Raji (cell line): ENCODE results near the gene RASSF1.

ENCODE experiments used
- POLR2A ChIP-seq: IDR thresholded peaks from 2 replicates; pipeline ENCODE4 v1.6.1; 2011; ENCODE audit warnings: low read depth, low read length, control low read depth; ENCODE audit not compliant: insufficient read depth

Gene RASSF1

DNA sequence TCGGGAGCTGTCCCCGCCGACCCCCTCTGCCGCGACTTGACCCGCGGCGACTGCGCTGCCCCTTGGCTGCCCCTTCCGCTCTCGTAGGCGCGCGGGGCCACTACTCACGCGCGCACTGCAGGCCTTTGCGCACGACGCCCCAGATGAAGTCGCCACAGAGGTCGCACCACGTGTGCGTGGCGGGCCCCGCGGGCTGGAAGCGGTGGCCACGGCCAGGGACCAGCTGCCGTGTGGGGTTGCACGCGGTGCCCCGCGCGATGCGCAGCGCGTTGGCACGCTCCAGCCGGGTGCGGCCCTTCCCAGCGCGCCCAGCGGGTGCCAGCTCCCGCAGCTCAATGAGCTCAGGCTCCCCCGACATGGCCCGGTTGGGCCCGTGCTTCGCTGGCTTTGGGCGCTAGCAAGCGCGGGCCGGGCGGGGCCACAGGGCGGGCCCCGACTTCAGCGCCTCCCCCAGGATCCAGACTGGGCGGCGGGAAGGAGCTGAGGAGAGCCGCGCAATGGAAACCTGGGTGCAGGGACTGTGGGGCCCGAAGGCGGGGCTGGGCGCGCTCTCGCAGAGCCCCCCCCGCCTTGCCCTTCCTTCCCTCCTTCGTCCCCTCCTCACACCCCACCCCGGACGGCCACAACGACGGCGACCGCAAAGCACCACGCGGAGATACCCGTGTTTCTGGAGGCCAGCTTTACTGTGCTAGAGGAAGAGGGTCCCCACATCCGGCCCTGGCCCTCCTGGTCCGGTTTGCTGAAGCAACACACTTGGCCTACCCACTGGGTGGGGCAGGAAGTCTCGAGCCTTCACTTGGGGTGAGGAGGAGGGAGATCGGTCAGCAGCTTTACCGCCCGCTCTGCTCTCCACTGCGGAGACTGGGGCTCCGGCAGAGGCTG lies at the start of gene RASSF1:
TSS of gene RASSF1 (minus strand) at position 389 of the 882 bp plus-strand sequence. CDS start at position 358, 31 bp downstream.
- TF ChIP-seq POLR2A = 0 out of 2 replicates have a peak, but pooled peaks have one; percentile 27

DNA sequence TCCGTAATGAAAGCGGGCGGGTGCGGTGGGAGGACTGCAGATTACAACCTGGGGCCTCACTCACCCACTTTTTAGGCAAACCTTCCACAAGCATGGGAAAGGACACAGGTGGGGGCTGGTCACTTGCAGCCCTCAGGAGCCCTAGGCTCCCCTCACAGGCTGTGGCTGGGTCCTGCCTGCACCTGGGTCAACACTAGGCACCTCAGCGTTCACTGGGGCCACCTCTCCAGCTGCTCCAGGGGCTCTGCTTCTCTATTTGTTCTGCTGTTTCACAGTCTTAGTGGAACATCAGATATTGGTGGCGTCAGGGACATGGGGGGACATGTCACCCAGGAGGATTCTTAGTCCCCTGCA lies 48.8 kb upstream of the RASSF1 start:
- no peak for TF ChIP-seq POLR2A

- no peak for TF ChIP-seq POLR2A
These were observed 48.2 kb upstream of the RASSF1 start for GRCh38 chr3:50388720-50389413.

- TF ChIP-seq POLR2A = no peak
These were observed 47.5 kb upstream of the RASSF1 start for GRCh38 chr3:50388016-50388719.

GRCh38 chr3:50385754-50386153 lies 45.1 kb upstream of the RASSF1 start:
- TF ChIP-seq POLR2A = no peak

- no peak for TF ChIP-seq POLR2A
These were observed 43.1 kb upstream of the RASSF1 start for GRCh38 chr3:50383750-50384149.

- TF ChIP-seq POLR2A = no peak
These were observed 42.1 kb upstream of the RASSF1 start for GRCh38 chr3:50382722-50383121.

GRCh38 chr3:50381383-50381782 lies 40.7 kb upstream of the RASSF1 start:
- no peak for TF ChIP-seq POLR2A

DNA sequence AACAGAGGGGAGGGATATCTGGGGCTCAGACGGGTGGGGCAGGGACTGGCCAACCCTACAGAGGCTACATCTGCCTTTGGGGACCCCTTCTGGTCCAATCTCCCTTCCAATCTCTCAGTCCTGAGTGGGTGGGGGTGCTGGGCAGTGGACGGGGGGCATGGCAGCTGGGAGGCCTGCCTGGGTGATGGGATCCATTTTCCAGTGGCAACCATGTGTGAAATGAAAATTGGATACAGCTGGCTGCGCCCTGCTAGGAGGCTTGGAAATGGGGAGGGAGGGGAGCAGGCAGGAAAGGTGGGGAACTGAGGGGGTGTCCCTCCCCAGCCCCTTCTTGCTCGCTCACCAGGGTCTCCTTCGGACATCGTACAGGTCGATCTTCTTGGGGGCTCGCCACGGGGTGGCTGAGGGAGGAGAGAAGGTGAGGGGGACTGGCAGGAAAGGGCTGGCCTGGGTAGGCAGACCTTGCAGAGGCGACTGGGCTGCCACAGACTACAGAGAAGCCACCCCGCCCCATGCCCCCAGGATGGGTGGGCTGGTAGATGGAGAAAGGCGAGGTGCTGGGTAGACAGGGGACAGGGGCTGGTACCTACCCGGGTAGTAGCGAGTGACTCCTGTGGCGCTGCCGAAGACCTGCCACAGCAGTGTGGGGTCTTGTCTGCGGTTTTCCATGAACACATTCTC lies 39.9 kb upstream of the RASSF1 start:
- TF ChIP-seq POLR2A = no peak

DNA sequence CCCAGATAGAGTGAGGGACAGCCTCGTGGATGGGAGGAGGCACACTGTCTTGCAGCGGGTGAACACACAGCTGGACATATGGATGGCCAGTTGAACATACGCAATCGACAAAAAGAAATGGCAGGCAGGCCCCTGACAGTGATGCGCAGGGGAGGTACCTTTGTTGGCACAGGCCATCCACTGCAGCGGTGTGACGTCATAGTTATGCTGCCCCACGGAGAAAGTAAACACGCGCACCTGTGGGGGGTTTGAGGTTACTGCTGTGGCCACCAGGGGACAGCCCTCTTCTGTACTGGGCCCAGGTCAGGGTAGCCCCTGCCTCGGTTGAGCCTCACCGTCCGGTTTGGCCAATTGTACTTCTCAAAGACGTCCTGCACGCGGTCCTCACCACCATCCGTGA lies 38.1 kb upstream of the RASSF1 start:
- no peak for TF ChIP-seq POLR2A

- TF ChIP-seq POLR2A = no peak
These were observed 37.4 kb upstream of the RASSF1 start for GRCh38 chr3:50378024-50378423.

DNA sequence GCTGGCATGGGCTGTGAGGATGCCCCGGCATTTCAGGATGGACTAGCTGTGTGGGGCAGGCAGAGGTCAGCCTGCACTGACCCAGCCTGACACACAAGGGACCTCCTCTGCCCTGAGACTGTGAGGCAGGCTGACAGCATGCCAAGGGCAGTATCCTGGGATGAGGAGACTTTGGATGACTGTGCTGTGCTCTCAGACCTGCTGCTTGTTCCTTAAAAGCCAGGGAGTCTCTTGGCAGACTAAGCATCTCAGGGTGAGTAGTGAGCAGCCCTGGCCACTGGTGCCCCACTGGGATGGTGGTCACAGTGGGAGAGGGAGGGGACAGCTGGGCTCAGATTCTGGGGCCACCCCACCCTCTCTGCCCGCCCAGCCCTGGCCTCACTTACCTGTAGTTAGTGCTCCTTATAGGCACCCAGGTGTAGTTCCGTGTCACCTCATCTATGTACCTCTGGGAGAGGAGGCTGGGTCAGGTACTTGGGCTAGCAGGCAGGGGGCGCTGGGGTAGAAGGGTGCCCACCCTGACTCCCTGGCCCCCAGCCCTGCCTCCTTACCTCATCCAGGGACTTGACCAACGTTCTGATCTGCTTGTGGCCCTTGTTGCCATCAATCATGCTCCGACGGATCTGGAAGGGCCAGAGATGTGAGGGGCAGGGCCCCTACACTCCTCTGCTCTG lies 34.8 kb upstream of the RASSF1 start:
- no peak for TF ChIP-seq POLR2A

DNA sequence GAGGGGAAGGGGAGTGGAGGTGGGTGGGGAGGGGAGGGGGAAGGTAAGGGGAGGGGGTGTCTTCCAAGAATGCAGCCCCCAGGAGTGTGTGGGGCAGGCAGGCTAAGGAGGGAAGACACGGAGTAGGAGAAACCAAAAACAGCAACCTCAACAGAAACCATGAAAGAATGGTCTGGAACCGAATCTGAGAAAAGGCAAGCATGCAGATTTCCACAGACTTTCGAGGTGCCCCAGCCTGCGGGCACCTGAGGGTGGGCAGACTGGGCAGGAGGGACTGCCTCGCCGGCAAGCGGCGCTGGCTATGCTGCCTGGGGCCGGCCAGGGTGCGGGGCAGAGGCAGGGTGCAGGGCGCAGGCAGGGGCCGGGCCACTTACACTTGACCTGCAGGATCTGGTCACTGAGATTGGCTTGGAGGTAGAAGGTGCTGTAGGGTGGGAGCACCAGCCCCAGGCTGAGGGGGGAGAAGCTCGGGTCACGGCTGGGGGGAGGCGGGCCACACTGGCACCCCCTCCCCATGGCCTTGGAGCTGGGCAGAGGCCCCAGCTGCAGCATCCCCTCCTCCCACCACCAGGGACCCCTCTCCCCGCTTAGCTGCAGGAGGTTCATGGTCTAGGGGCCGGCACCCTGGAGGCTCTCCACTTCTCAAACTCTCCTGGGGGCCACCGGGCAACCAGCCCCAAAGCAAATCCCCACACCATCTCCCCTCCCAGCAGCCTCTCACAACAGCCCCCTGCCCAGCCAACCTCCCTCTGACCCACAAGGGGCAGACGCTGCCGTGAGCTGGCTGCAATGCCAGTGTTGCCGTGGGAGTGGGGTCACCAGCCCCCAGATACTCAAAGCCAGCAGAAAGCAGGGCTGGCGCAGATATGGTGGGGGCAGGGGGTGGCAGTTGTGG lies 34.0 kb upstream of the RASSF1 start:
- TF ChIP-seq POLR2A = no peak
